HepG2 (cell line): ENCODE data around the gene INHBE.

Source experiments
- ERF ChIP-seq: IDR thresholded peaks from 2 replicates; pipeline ENCODE4 v1.6.1; 2018; ENCODE audit warnings: missing biosample characterization, missing genetic modification reagents
- PHB2 ChIP-seq: fragments of 450-650 bp; IDR thresholded peaks from 2 replicates; pipeline ENCODE4 v1.6.1; 2018; ENCODE audit not compliant: partially characterized antibody
- SMYD3 ChIP-seq: sonication (generic); formaldehyde crosslinking; IDR thresholded peaks from 2 replicates; pipeline ENCODE4 v1.8.1; 2023; ENCODE audit warnings: mild to moderate bottlenecking, missing genetic modification reagents
- TF ChIP-seq, protein P1 (sequence below): sonication (generic); formaldehyde crosslinking; IDR thresholded peaks from 2 replicates; pipeline ENCODE4 v1.4.0; 2020; ENCODE audit warnings: missing genetic modification reagents
- TF ChIP-seq, protein P2 (sequence below): sonication (generic); formaldehyde crosslinking; IDR thresholded peaks from 2 replicates; pipeline ENCODE4 v1.5.0; 2020; ENCODE audit warnings: mild to moderate bottlenecking, missing genetic modification reagents, moderate library complexity

DNA sequence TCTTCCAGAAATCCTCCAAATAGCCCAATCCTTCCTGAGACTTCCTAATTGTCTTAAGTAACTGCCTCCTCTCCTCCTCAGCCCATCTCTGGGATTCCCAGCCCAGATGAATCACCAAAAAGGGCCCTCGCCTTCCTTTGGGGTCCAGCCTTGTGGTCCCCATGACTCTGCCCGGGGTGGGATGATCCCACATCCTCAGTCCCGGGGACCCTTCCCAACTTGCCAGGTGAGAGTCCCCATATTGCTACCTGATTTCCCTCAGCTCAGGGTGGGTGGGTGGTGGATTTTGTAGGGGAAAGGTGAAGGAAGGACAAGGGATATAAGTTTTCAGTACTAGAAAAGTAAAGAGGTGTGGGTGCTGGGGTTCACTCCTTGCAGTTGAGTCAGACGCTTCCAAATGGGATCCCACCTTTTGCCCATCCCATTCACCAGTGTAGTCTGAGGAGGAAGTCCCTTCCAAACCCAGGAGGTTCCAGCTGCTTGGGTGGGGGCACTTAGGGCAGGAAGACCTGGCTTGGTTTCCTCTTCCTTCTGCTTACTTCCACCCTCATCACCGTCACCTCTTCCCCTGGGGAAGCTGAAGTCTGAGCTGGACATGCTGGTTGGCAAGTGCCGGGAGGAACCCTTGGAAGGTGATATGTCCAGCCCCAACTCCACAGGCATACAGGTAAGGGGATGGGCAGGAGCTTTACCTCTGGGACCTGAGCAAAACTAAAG lies 10.1 kb downstream of the INHBE start:
- TF ChIP-seq PHB2 (no peak), SMYD3 (CRISPR knock-in tag) (no peak), ERF (CRISPR knock-in tag) (no peak)
- TF ChIP-seq, protein P1, sequence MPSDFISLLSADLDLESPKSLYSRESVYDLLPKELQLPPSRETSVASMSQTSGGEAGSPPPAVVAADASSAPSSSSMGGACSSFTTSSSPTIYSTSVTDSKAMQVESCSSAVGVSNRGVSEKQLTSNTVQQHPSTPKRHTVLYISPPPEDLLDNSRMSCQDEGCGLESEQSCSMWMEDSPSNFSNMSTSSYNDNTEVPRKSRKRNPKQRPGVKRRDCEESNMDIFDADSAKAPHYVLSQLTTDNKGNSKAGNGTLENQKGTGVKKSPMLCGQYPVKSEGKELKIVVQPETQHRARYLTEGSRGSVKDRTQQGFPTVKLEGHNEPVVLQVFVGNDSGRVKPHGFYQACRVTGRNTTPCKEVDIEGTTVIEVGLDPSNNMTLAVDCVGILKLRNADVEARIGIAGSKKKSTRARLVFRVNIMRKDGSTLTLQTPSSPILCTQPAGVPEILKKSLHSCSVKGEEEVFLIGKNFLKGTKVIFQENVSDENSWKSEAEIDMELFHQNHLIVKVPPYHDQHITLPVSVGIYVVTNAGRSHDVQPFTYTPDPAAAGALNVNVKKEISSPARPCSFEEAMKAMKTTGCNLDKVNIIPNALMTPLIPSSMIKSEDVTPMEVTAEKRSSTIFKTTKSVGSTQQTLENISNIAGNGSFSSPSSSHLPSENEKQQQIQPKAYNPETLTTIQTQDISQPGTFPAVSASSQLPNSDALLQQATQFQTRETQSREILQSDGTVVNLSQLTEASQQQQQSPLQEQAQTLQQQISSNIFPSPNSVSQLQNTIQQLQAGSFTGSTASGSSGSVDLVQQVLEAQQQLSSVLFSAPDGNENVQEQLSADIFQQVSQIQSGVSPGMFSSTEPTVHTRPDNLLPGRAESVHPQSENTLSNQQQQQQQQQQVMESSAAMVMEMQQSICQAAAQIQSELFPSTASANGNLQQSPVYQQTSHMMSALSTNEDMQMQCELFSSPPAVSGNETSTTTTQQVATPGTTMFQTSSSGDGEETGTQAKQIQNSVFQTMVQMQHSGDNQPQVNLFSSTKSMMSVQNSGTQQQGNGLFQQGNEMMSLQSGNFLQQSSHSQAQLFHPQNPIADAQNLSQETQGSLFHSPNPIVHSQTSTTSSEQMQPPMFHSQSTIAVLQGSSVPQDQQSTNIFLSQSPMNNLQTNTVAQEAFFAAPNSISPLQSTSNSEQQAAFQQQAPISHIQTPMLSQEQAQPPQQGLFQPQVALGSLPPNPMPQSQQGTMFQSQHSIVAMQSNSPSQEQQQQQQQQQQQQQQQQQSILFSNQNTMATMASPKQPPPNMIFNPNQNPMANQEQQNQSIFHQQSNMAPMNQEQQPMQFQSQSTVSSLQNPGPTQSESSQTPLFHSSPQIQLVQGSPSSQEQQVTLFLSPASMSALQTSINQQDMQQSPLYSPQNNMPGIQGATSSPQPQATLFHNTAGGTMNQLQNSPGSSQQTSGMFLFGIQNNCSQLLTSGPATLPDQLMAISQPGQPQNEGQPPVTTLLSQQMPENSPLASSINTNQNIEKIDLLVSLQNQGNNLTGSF = no peak
- TF ChIP-seq, protein P2, sequence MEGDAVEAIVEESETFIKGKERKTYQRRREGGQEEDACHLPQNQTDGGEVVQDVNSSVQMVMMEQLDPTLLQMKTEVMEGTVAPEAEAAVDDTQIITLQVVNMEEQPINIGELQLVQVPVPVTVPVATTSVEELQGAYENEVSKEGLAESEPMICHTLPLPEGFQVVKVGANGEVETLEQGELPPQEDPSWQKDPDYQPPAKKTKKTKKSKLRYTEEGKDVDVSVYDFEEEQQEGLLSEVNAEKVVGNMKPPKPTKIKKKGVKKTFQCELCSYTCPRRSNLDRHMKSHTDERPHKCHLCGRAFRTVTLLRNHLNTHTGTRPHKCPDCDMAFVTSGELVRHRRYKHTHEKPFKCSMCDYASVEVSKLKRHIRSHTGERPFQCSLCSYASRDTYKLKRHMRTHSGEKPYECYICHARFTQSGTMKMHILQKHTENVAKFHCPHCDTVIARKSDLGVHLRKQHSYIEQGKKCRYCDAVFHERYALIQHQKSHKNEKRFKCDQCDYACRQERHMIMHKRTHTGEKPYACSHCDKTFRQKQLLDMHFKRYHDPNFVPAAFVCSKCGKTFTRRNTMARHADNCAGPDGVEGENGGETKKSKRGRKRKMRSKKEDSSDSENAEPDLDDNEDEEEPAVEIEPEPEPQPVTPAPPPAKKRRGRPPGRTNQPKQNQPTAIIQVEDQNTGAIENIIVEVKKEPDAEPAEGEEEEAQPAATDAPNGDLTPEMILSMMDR (CRISPR knock-in tag) = no peak
